DMS53 (cell line): ENCODE data around the gene LRIG2.
"Not testable (repeated sequence)": the region's sequence is repeated elsewhere in the genome, so short reads cannot be mapped to it uniquely, and the experiment has no call there.

ENCODE experiments used
- DNase-seq: peaks from one replicate; lab custom pipeline; 2025; lab: John Stamatoyannopoulos, UW

Gene LRIG2

GRCh38 chr1:113063456-113063855, 9.5 kb upstream of the LRIG2 start:
- DNase-seq, result not testable (repeated sequence)

GRCh38 chr1:113072141-113072756, 749 bp upstream of the LRIG2 start:
- no peak for DNase-seq

GRCh38 chr1:113073479-113073950, 517 bp downstream of the LRIG2 start:
- peak; percentile 84 for DNase-seq

- peak; percentile 16 for DNase-seq
Measured at GRCh38 chr1:113074237-113074636, 1.2 kb downstream of the LRIG2 start.

GRCh38 chr1:113077978-113078377, 5.0 kb downstream of the LRIG2 start:
- not testable (repeated sequence) for DNase-seq

- DNase-seq, result no peak
Measured at GRCh38 chr1:113086541-113086940, 13.5 kb downstream of the LRIG2 start.

GRCh38 chr1:113088972-113089371, 16.0 kb downstream of the LRIG2 start:
- no peak for DNase-seq

GRCh38 chr1:113090051-113090450, 17.1 kb downstream of the LRIG2 start:
- no peak for DNase-seq

GRCh38 chr1:113091988-113092594, 19.1 kb downstream of the LRIG2 start:
- DNase-seq, result no peak

GRCh38 chr1:113094506-113094905, 21.5 kb downstream of the LRIG2 start:
- no peak for DNase-seq

GRCh38 chr1:113095790-113096455, 22.9 kb downstream of the LRIG2 start:
- no peak for DNase-seq

GRCh38 chr1:113096493-113096892, 23.5 kb downstream of the LRIG2 start:
- DNase-seq, result no peak

- no peak for DNase-seq
Measured at GRCh38 chr1:113101588-113101987, 28.6 kb downstream of the LRIG2 start.

- DNase-seq, result peak; percentile 79
Measured at GRCh38 chr1:113103048-113103447, 30.1 kb downstream of the LRIG2 start.

GRCh38 chr1:113103977-113104376, 31.0 kb downstream of the LRIG2 start:
- no peak for DNase-seq

GRCh38 chr1:113106910-113107309, 33.9 kb downstream of the LRIG2 start:
- no peak for DNase-seq

- DNase-seq, result no peak
Measured at GRCh38 chr1:113109908-113110554, 37.0 kb downstream of the LRIG2 start.

GRCh38 chr1:113118266-113118665, 45.3 kb downstream of the LRIG2 start:
- DNase-seq, result no peak

GRCh38 chr1:113123737-113124136, 50.7 kb downstream of the LRIG2 start:
- no peak for DNase-seq

- DNase-seq, result no peak
Measured at GRCh38 chr1:113124366-113124765, 51.4 kb downstream of the LRIG2 start.

- no peak for DNase-seq
Measured at GRCh38 chr1:113125517-113125916, 52.5 kb downstream of the LRIG2 start.

GRCh38 chr1:113126207-113126606, 53.2 kb downstream of the LRIG2 start:
- DNase-seq, result no peak

- DNase-seq, result no peak
Measured at GRCh38 chr1:113128116-113128515, 55.1 kb downstream of the LRIG2 start.
